ENCODE results near the gene EPB41. TPM values are rescaled to one million over a fixed set of nuclear protein-coding genes. Genes with fewer than 3 reads are reported as not detected.

Gene EPB41
- total RNA-seq, 1 experiment from 2014 or later, result 40.7 TPM

DNA sequence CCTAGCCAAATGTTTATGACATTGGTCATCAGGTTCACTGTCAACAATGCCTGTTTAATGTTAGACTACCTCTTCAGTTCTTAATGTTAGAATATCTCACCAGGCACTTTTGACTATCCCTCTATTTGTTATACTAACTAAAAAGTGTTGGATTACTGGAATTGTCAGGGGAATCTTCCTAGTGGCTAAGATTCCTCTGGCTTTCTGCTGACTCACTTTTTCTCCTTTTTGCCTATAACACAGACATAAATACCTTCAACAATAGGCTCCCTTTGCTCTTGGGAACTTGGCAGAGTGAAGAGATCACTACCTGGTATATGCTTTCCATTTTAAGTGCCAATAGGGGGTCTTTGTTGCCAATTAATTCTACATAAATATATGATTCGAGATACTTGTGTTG, 140.8 kb downstream of the EPB41 start:
- no peaks in the 10 kb centered on the region for H3K4me1 Mint-ChIP-seq (ENCODE audit: low read depth, unreplicated experiment)
- H3K4me3 Mint-ChIP-seq (ENCODE audit: low read depth, unreplicated experiment), result no peak overlapping the region
- no peaks in the 10 kb centered on the region for H3K9me3 Mint-ChIP-seq (ENCODE audit: low read depth, unreplicated experiment)
- no peaks in the 10 kb centered on the region for H3K27me3 Mint-ChIP-seq (ENCODE audit: unreplicated experiment)
- DNase-seq, result no peak
- BruUV-seq (replicated peaks), result no TSS peak
- TF ChIP-seq CTCF (IDR thresholded peaks at IDR 0.05; ENCODE audit: unreplicated experiment), result no peak
- CTCF ChIA-PET, result no interaction called here
- intact Hi-C loops (cut with micrococcal nuclease; ENCODE audit: unreplicated experiment), result no loop called here
- no peak overlapping the region for H3K27ac Mint-ChIP-seq (ENCODE audit: unreplicated experiment)
- H3K36me3 Mint-ChIP-seq (ENCODE audit: insufficient read depth, unreplicated experiment), result no peaks in the 10 kb centered on the region

- intact Hi-C loops (cut with micrococcal nuclease; ENCODE audit: unreplicated experiment), result no loop called here
- H3K27ac Mint-ChIP-seq (ENCODE audit: unreplicated experiment), result no peak overlapping the region
- no peaks in the 10 kb centered on the region for H3K9me3 Mint-ChIP-seq (ENCODE audit: low read depth, unreplicated experiment)
- CTCF ChIA-PET, result interaction anchor here (1.2 kb wide), 1 partner anchor 17 kb away, joined by 3 read pairs; no protein-coding TSS in a partner anchor
- TF ChIP-seq CTCF (IDR thresholded peaks at IDR 0.05; ENCODE audit: unreplicated experiment), result no peak
- no TSS peak for BruUV-seq (replicated peaks)
- H3K4me3 Mint-ChIP-seq (ENCODE audit: low read depth, unreplicated experiment), result no peak overlapping the region
- DNase-seq, result no peak
- H3K36me3 Mint-ChIP-seq (ENCODE audit: insufficient read depth, unreplicated experiment), result no peaks in the 10 kb centered on the region
- H3K27me3 Mint-ChIP-seq (ENCODE audit: unreplicated experiment), result no peaks in the 10 kb centered on the region
- H3K4me1 Mint-ChIP-seq (ENCODE audit: low read depth, unreplicated experiment), result no peaks in the 10 kb centered on the region
Measured at GRCh38 chr1:29056256-29056655, 141.9 kb downstream of the EPB41 start.

- CTCF ChIA-PET, result no interaction called here
- intact Hi-C loops (cut with micrococcal nuclease; ENCODE audit: unreplicated experiment), result no loop called here
- TF ChIP-seq CTCF (IDR thresholded peaks at IDR 0.05; ENCODE audit: unreplicated experiment), result no peak
- H3K36me3 Mint-ChIP-seq (ENCODE audit: insufficient read depth, unreplicated experiment), result no peaks in the 10 kb centered on the region
- BruUV-seq (replicated peaks), result no TSS peak
- no peak for DNase-seq
- H3K27me3 Mint-ChIP-seq (ENCODE audit: unreplicated experiment), result no peaks in the 10 kb centered on the region
- no peaks in the 10 kb centered on the region for H3K4me1 Mint-ChIP-seq (ENCODE audit: low read depth, unreplicated experiment)
- no peak overlapping the region for H3K4me3 Mint-ChIP-seq (ENCODE audit: low read depth, unreplicated experiment)
- no peak overlapping the region for H3K27ac Mint-ChIP-seq (ENCODE audit: unreplicated experiment)
- H3K9me3 Mint-ChIP-seq (ENCODE audit: low read depth, unreplicated experiment), result no peaks in the 10 kb centered on the region
Measured at GRCh38 chr1:29057700-29058099, 143.3 kb downstream of the EPB41 start.

GRCh38 chr1:29062157-29062942, 148.0 kb downstream of the EPB41 start:
- Mint-ChIP-seq H3K27ac (ENCODE audit: unreplicated experiment) (no peak overlapping the region), H3K36me3 (ENCODE audit: insufficient read depth, unreplicated experiment) (no peaks in the 10 kb centered on the region), H3K27me3 (ENCODE audit: unreplicated experiment) (no peaks in the 10 kb centered on the region), H3K9me3 (ENCODE audit: low read depth, unreplicated experiment) (no peaks in the 10 kb centered on the region), H3K4me1 (ENCODE audit: low read depth, unreplicated experiment) (no peaks in the 10 kb centered on the region), H3K4me3 (ENCODE audit: low read depth, unreplicated experiment) (no peak overlapping the region)
- DNase-seq, result no peak
- intact Hi-C loops (cut with micrococcal nuclease; ENCODE audit: unreplicated experiment), result no loop called here
- BruUV-seq (replicated peaks), result no TSS peak
- TF ChIP-seq CTCF (IDR thresholded peaks at IDR 0.05; ENCODE audit: unreplicated experiment), result no peak
- CTCF ChIA-PET, result no interaction called here
